GM12875 (cell line): ENCODE results near the gene GCHFR.

Experiments used
- H3K4me3 ChIP-seq: one replicate; pipeline ENCODE4 v1.5.1; 2011; ENCODE audit warnings: low read depth, low read length, control low read depth
- CTCF ChIP-seq: IDR thresholded peaks from 2 replicates; pipeline ENCODE4 v1.5.1; 2011; ENCODE audit warnings: low read depth, mild to moderate bottlenecking, control low read depth, inconsistent platforms, low read length, moderate library complexity, borderline replicate concordance; ENCODE audit not compliant: insufficient read depth

Gene GCHFR

GRCh38 chr15:40731034-40731433 is 32.8 kb upstream of the GCHFR start:
- H3K4me3 ChIP-seq = no peak overlapping the region
- no peak for TF ChIP-seq CTCF

- H3K4me3 ChIP-seq = no peak overlapping the region
Measured at GRCh38 chr15:40736575-40736974, 27.3 kb upstream of the GCHFR start.

GRCh38 chr15:40737048-40737447 is 26.8 kb upstream of the GCHFR start:
- H3K4me3 ChIP-seq = no peak overlapping the region

More at GRCh38 chr15:40736575-40736974, 27.3 kb upstream of the GCHFR start:
- no peak for TF ChIP-seq CTCF

GRCh38 chr15:40739047-40739446 is 24.8 kb upstream of the GCHFR start:
- no peak overlapping the region for H3K4me3 ChIP-seq
- no peak for TF ChIP-seq CTCF

More at GRCh38 chr15:40737048-40737447, 26.8 kb upstream of the GCHFR start:
- no peak for TF ChIP-seq CTCF

- no peak for TF ChIP-seq CTCF
- no peak overlapping the region for H3K4me3 ChIP-seq
Measured at GRCh38 chr15:40739854-40740253, 24.0 kb upstream of the GCHFR start.

GRCh38 chr15:40743485-40743901 is 20.4 kb upstream of the GCHFR start:
- TF ChIP-seq CTCF = no peak
- H3K4me3 ChIP-seq = no peak overlapping the region

- TF ChIP-seq CTCF = 0 out of 2 replicates have a peak, but pooled peaks have one; percentile 2
- H3K4me3 ChIP-seq = no peak overlapping the region
Measured at GRCh38 chr15:40743921-40744814, 19.7 kb upstream of the GCHFR start.
